HepG2 (cell line): ENCODE data around the gene FAM118B. TPM values are rescaled to one million over a fixed set of nuclear protein-coding genes. Genes with fewer than 3 reads are reported as not detected.
A peak's percentile ranks its signal among the peaks of the same experiment; 100 is the strongest.

Experiments
- EP300 ChIP-seq, 3 experiments: sonication (generic) in 1 of 3; formaldehyde crosslinking in 1 of 3; IDR thresholded peaks; 2 replicates each; pipeline versions ENCODE4 v1.5.1 to v1.6.1; 2011 to 2020; ENCODE audit warnings: low read depth in 2 of 3, low read length in 2 of 3, borderline replicate concordance in 1 of 3, improper control_type of control experiment in 1 of 3, mild to moderate bottlenecking in 1 of 3, missing genetic modification reagents in 1 of 3, moderate library complexity in 1 of 3
- ETV5 ChIP-seq: IDR thresholded peaks from 2 replicates; pipeline ENCODE4 v1.6.1; 2018; ENCODE audit warnings: missing biosample characterization, missing genetic modification reagents, inconsistent platforms, borderline replicate concordance
- HDAC2 ChIP-seq: sonication (generic); formaldehyde crosslinking; IDR thresholded peaks from 2 replicates; pipeline ENCODE4 v1.4.0; 2020; ENCODE audit warnings: missing genetic modification reagents
- KAT7 ChIP-seq: IDR thresholded peaks from 2 replicates; pipeline ENCODE4 v1.6.1; 2018; ENCODE audit warnings: borderline replicate concordance, missing compliant biosample characterization
- NFYC ChIP-seq: IDR thresholded peaks from 2 replicates; pipeline ENCODE4 v1.6.1; 2016; ENCODE audit warnings: missing genetic modification reagents, missing compliant biosample characterization
- RXRB ChIP-seq: IDR thresholded peaks from 2 replicates; pipeline ENCODE4 v1.6.1; 2016; ENCODE audit warnings: borderline replicate concordance, missing genetic modification reagents, missing compliant biosample characterization
- SMAD1 ChIP-seq: sonication (generic); formaldehyde crosslinking; IDR thresholded peaks from 2 replicates; pipeline ENCODE4 v1.4.0; 2020; ENCODE audit warnings: missing genetic modification reagents, low read depth, mild to moderate bottlenecking, borderline replicate concordance
- ZBTB3 ChIP-seq: sonication (generic); formaldehyde crosslinking; IDR thresholded peaks from 2 replicates; pipeline ENCODE4 v1.4.0; 2020; ENCODE audit warnings: low read depth, mild to moderate bottlenecking, moderate library complexity, missing genetic modification reagents, borderline replicate concordance
- ZNF670 ChIP-seq: sonication (generic); formaldehyde crosslinking; IDR thresholded peaks from 2 replicates; pipeline ENCODE4 v1.8.0; 2022; ENCODE audit warnings: mild to moderate bottlenecking, missing genetic modification reagents, borderline replicate concordance
- polyA plus RNA-seq, 8 experiments: library from polyadenylated mRNA; depleted of rRNA in 3 of 8; stranded (reverse) in 7 of 8; unstranded in 1 of 8; fragments of >200 nt; fragmentation: Illumina TruSeq in 4 of 8; extraction: Trizol in 4 of 8; gene quantifications; 2 replicates each; pipeline versions ENCODE4 v1.2.1 to v1.2.3, GENCODE V29; 2011 to 2016; ENCODE audit warnings: low read depth in 4 of 8, missing spikeins in 1 of 8, mixed read lengths in 1 of 8; ENCODE audit not compliant: insufficient read depth in 1 of 8
- total RNA-seq, 5 experiments: library from RNA; depleted of rRNA; stranded (reverse); fragments of >200 nt; fragmentation: Illumina TruSeq; extraction: Trizol; gene quantifications; 2 replicates each; pipeline ENCODE4 v1.2.3, GENCODE V29; 2016; ENCODE audit warnings: low read depth in 1 of 5
- TF ChIP-seq, protein P1 (sequence below), 2 experiments: sonication (generic) in 1 of 2; formaldehyde crosslinking in 1 of 2; IDR thresholded peaks; 2 replicates each; pipeline versions ENCODE4 v1.4.0 to v1.6.1; 2016 to 2020; ENCODE audit warnings: borderline replicate concordance in 1 of 2, low read depth in 1 of 2, mild to moderate bottlenecking in 1 of 2, missing genetic modification reagents in 1 of 2

FAM118B gene
- total and polyA plus RNA-seq, 2 of the 13 experiments (the other 11 are each of a cell fraction or from before 2014, with no cell fraction given), result 10.2 to 25.7 TPM

DNA sequence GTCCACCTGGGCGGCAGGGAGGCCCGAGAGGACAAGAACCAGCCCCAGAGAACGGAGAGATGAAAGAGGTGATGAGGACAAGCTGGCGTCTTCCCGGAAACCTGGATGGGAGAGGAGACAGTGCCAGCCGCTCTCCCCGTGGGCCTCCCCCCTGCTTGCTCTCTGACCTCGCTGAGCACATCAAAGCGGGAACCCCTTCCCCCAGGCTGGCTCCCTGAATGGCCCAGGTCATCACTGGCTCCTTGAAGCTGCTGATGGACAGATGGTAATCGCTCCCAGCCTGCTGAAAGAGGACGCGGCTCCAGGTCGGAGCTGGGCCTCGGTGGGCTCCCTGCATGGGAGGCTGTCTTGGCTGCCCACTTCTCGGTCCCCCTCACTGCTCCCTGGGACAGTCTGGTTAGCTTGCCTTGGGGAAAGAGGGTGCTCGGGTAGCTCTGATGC is 18.5 kb upstream of the FAM118B start (continued):
- TF ChIP-seq, protein P1, sequence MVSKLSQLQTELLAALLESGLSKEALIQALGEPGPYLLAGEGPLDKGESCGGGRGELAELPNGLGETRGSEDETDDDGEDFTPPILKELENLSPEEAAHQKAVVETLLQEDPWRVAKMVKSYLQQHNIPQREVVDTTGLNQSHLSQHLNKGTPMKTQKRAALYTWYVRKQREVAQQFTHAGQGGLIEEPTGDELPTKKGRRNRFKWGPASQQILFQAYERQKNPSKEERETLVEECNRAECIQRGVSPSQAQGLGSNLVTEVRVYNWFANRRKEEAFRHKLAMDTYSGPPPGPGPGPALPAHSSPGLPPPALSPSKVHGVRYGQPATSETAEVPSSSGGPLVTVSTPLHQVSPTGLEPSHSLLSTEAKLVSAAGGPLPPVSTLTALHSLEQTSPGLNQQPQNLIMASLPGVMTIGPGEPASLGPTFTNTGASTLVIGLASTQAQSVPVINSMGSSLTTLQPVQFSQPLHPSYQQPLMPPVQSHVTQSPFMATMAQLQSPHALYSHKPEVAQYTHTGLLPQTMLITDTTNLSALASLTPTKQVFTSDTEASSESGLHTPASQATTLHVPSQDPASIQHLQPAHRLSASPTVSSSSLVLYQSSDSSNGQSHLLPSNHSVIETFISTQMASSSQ (IDR thresholded peaks at IDR 0.05; ENCODE audit: low read depth), result no peak
- TF ChIP-seq, protein P1 (CRISPR knock-in tag; IDR thresholded peaks at IDR 0.05; ENCODE audit: borderline replicate concordance), result peak; percentile 90
- peak in 1 of 2 experiments; percentile 90; a peak in 3 of 4 replicates for TF ChIP-seq EP300 (IDR thresholded peaks at IDR 0.05; ENCODE audit: low read depth in 2 of 2, low read length in 2 of 2)
- peak; percentile 91; the same call in 1 of the 2 replicates for TF ChIP-seq EP300 (CRISPR knock-in tag; IDR thresholded peaks at IDR 0.05; ENCODE audit: borderline replicate concordance)
- TF ChIP-seq HDAC2, result peak; percentile 58; the same call in 1 of the 2 replicates
- TF ChIP-seq ZNF670 (CRISPR knock-in tag), result no peak
- TF ChIP-seq SMAD1 (CRISPR knock-in tag), result no peak
- no peak for TF ChIP-seq ZBTB3 (CRISPR knock-in tag)
- 0 out of 2 replicates have a peak, but pooled peaks have one; percentile 15 for TF ChIP-seq NFYC
- TF ChIP-seq RXRB (CRISPR knock-in tag), result peak; percentile 80
- TF ChIP-seq KAT7, result no peak
- peak; percentile 69; the same call in 1 of the 2 replicates for TF ChIP-seq ETV5
